Measurements from ENCODE around the gene COL27A1. TPM values are rescaled to one million over a fixed set of nuclear protein-coding genes. Genes with fewer than 3 reads are reported as not detected.

The COL27A1 gene
- total RNA-seq, 1 donor from 2014 or later = 13.0 TPM

DNA sequence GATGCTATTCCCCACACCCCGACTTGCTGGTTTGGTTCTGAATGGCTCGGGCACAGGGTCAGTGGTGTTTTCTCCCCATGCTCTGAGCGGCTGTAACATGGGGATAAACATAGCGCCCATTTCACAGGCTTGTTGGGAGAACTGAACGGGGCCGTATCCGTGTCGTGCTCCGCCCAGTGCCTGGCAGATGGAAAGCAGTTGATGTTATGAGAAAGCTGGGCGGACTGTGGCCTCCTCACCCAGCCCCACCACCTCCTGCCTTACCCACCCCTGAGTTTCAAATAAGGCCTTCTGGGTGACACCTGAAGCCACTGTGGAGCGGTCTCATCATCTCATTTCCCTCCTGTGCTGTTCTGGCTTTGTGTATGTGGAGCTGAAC is 188.8 kb downstream of the COL27A1 start:
- DNase-seq (no peak), ATAC-seq (no peak)
- TF ChIP-seq CTCF (IDR thresholded peaks at IDR 0.05) = no peak
- no peak overlapping the region for H3K27ac ChIP-seq
- H3K36me3 ChIP-seq = peaks cover 100% of the 10 kb centered on the region
- intact Hi-C loops (cut with DNase I) = no loop called here
- no peaks in the 10 kb centered on the region for H3K27me3 ChIP-seq (ENCODE audit: low read depth)
- H3K4me3 ChIP-seq = no peak overlapping the region
- H3K4me1 ChIP-seq = peaks cover 8% of the 10 kb centered on the region
- H3K9me3 ChIP-seq = no peaks in the 10 kb centered on the region

GRCh38 chr9:114344692-114345091 is 189.4 kb downstream of the COL27A1 start:
- DNase-seq = no peak
- Histone ChIP-seq H3K4me1 (peaks cover 13% of the 10 kb centered on the region), H3K4me3 (no peak overlapping the region), H3K27ac (no peak overlapping the region), H3K36me3 (peaks cover 100% of the 10 kb centered on the region), H3K27me3 (ENCODE audit: low read depth) (no peaks in the 10 kb centered on the region), H3K9me3 (no peaks in the 10 kb centered on the region)
- no peak for TF ChIP-seq CTCF (IDR thresholded peaks at IDR 0.05)
- intact Hi-C loops (cut with DNase I) = no loop called here
- no peak for ATAC-seq

DNA sequence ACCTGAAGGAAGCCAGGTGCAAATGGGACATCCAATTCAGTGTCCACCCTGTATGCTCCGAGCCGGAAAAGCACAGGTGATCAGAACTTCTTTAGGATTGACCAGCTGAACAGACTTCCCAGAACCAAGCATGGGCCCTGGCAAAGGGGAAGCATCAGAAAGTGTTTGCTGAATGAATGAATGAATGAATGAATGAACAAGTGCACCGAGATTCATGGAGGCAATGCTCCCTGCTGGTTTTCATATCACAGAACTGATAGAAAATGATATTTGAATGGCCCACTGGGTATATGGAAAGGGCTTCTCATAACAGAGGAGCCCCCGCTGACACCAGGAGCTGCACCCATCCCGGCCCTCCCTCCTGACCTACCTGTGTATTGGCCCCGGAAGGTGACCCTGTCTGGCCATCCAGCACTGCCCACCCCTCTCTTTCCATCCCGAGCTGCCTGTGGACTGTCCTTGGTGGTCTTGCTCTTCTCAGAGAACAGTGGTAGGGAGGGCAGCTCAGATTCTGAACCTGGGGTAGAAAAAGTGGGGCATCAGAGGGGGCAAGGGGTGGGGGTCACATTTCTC is 190.2 kb downstream of the COL27A1 start:
- H3K27me3 ChIP-seq (ENCODE audit: low read depth) = no peaks in the 10 kb centered on the region
- peaks cover 100% of the 10 kb centered on the region for H3K36me3 ChIP-seq
- H3K9me3 ChIP-seq = no peaks in the 10 kb centered on the region
- no peak overlapping the region for H3K4me3 ChIP-seq
- no peak for TF ChIP-seq CTCF (IDR thresholded peaks at IDR 0.05)
- H3K4me1 ChIP-seq = peaks cover 22% of the 10 kb centered on the region
- no peak overlapping the region for H3K27ac ChIP-seq
- DNase-seq (no peak), ATAC-seq (no peak)
- intact Hi-C loops (cut with DNase I) = no loop called here

DNA sequence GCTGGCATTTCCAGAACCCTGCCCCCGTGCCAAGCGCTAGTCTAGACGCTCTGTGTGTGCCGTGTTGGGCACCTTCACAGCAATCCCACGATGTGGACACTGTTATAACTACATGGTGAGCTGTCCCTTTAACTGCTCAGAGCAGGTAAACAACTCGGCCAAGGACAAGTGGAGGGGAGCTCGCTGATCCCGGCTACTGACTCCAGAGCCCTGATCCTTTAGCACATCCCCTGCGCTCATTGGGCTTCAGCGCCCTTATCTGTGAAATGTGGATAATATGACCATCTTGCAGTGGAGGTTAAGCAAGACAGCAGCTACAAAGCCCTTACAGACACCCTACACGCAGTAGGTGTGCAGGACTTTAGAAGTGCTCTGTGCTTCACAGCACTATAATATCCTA is 190.8 kb downstream of the COL27A1 start:
- H3K4me1 ChIP-seq = peaks cover 23% of the 10 kb centered on the region
- no peak for TF ChIP-seq CTCF (IDR thresholded peaks at IDR 0.05)
- no peak overlapping the region for H3K4me3 ChIP-seq
- H3K27me3 ChIP-seq (ENCODE audit: low read depth) = no peaks in the 10 kb centered on the region
- DNase-seq = no peak
- intact Hi-C loops (cut with DNase I) = no loop called here
- ATAC-seq = no peak
- H3K27ac ChIP-seq = no peak overlapping the region
- peaks cover 100% of the 10 kb centered on the region for H3K36me3 ChIP-seq
- no peaks in the 10 kb centered on the region for H3K9me3 ChIP-seq

GRCh38 chr9:114347675-114348074 is 192.3 kb downstream of the COL27A1 start:
- Histone ChIP-seq H3K27me3 (ENCODE audit: low read depth) (no peaks in the 10 kb centered on the region), H3K4me1 (peaks cover 23% of the 10 kb centered on the region), H3K9me3 (no peaks in the 10 kb centered on the region), H3K27ac (no peak overlapping the region), H3K4me3 (no peak overlapping the region), H3K36me3 (peaks cover 100% of the 10 kb centered on the region)
- intact Hi-C loops (cut with DNase I) = no loop called here
- DNase-seq (no peak), ATAC-seq (no peak)
- TF ChIP-seq CTCF (IDR thresholded peaks at IDR 0.05) = no peak
